ENCODE results near the gene TMEM218.

The TMEM218 gene

GRCh38 chr11:125111343-125112207, at the start of gene TMEM218:
TMEM218 (minus strand) TSS chr11:125111626; CDS start chr11:125102241, 9,385 bp downstream.
- DNase-seq (ENCODE audit: low read depth), result peak; percentile 98

- DNase-seq (ENCODE audit: low read depth), result no peak
Measured at GRCh38 chr11:125157953-125158680, 46.7 kb upstream of the TMEM218 start.

- DNase-seq (ENCODE audit: low read depth), result no peak
Measured at GRCh38 chr11:125157118-125157733, 45.8 kb upstream of the TMEM218 start.

- DNase-seq (ENCODE audit: low read depth), result no peak
Measured at GRCh38 chr11:125156346-125157117, 45.1 kb upstream of the TMEM218 start.

GRCh38 chr11:125155767-125156166, 44.3 kb upstream of the TMEM218 start:
- no peak for DNase-seq (ENCODE audit: low read depth)

GRCh38 chr11:125155100-125155444, 43.6 kb upstream of the TMEM218 start:
- DNase-seq (ENCODE audit: low read depth), result no peak

- DNase-seq (ENCODE audit: low read depth), result no peak
Measured at GRCh38 chr11:125154378-125155099, 43.1 kb upstream of the TMEM218 start.

GRCh38 chr11:125153837-125154236, 42.4 kb upstream of the TMEM218 start:
- no peak for DNase-seq (ENCODE audit: low read depth)

GRCh38 chr11:125148743-125149142, 37.3 kb upstream of the TMEM218 start:
- DNase-seq (ENCODE audit: low read depth), result no peak

- DNase-seq (ENCODE audit: low read depth), result no peak
Measured at GRCh38 chr11:125148011-125148410, 36.6 kb upstream of the TMEM218 start.

GRCh38 chr11:125147280-125147679, 35.9 kb upstream of the TMEM218 start:
- no peak for DNase-seq (ENCODE audit: low read depth)

- no peak for DNase-seq (ENCODE audit: low read depth)
Measured at GRCh38 chr11:125146232-125146631, 34.8 kb upstream of the TMEM218 start.

GRCh38 chr11:125141686-125142535, 30.5 kb upstream of the TMEM218 start:
- DNase-seq (ENCODE audit: low read depth), result no peak

GRCh38 chr11:125141178-125141577, 29.8 kb upstream of the TMEM218 start:
- DNase-seq (ENCODE audit: low read depth), result no peak

GRCh38 chr11:125140233-125140632, 28.8 kb upstream of the TMEM218 start:
- no peak for DNase-seq (ENCODE audit: low read depth)

GRCh38 chr11:125139778-125140177, 28.4 kb upstream of the TMEM218 start:
- DNase-seq (ENCODE audit: low read depth), result no peak

GRCh38 chr11:125138966-125139365, 27.5 kb upstream of the TMEM218 start:
- no peak for DNase-seq (ENCODE audit: low read depth)

- no peak for DNase-seq (ENCODE audit: low read depth)
Measured at GRCh38 chr11:125136001-125136400, 24.6 kb upstream of the TMEM218 start.

- DNase-seq (ENCODE audit: low read depth), result no peak
Measured at GRCh38 chr11:125132596-125132995, 21.2 kb upstream of the TMEM218 start.

- no peak for DNase-seq (ENCODE audit: low read depth)
Measured at GRCh38 chr11:125132071-125132470, 20.6 kb upstream of the TMEM218 start.
